Measurements from ENCODE around the gene OR1D2. TPM values are rescaled to one million over a fixed set of nuclear protein-coding genes. Genes with fewer than 3 reads are reported as not detected.

The OR1D2 gene
- total and polyA plus RNA-seq, 3 donors from 2014 or later = 0.39 to 0.62 TPM; not detected in 1

DNA sequence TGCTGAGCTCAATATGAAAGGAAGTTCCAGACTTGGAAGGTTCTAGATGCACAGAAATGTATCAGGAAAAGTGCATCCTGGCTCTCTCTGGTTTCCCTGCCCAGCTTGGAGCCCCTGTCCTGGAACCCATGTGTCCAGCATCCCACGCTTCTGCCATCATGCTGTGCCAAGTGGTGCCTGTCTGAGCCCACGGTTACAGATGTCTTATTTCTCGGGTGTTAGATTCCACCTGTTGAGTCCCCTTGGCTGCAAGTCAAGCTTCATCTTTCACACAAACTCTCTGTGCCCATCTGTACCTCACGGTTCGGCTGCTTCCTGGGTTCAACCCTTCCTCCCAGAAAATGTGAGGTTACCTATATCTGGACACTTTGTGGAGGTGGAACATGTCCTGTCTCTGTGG is 63.3 kb downstream of the OR1D2 start:
- WGBS, 2 donors = 84 to 85% methylated on average over 5 of the region's 5 CpGs
- no peak for DNase-seq
- no peak overlapping the region for H3K27ac ChIP-seq
- H3K36me3 ChIP-seq (ENCODE audit: low read depth, missing control alignments) = no peaks in the 10 kb centered on the region
- intact Hi-C loops (cut with DNase I; ENCODE audit: low total_unique reads) = no loop called here
- no peaks in the 10 kb centered on the region for H3K27me3 ChIP-seq
- no peaks in the 10 kb centered on the region for H3K4me1 ChIP-seq
- no peak overlapping the region for H3K4me3 ChIP-seq
- H3K9me3 ChIP-seq = no peaks in the 10 kb centered on the region
- TF ChIP-seq POLR2A (IDR thresholded peaks at IDR 0.05) = no peak
- TF ChIP-seq CTCF (IDR thresholded peaks at IDR 0.05) = no peak

DNA sequence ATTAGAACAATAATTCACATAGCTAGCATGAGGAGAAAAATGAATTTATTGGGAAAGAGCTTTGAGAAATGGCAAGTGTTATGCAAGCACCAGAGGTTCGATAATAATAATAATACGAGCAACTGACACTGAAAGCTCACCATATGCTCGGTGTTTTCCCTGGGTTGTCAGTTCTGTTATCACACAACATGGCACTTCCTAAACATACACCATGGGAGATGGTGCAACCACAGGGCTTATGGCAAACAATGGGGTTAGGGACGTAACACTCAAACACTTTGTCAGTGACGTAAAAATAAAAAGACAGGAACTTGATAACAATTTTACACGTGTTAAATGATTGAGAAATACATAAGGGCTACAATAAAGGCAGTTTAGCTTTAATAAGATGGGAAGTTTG is 64.5 kb downstream of the OR1D2 start:
- H3K27me3 ChIP-seq = no peaks in the 10 kb centered on the region
- no peak for TF ChIP-seq CTCF (IDR thresholded peaks at IDR 0.05)
- no peak for TF ChIP-seq POLR2A (IDR thresholded peaks at IDR 0.05)
- no peaks in the 10 kb centered on the region for H3K36me3 ChIP-seq (ENCODE audit: low read depth, missing control alignments)
- H3K27ac ChIP-seq = no peak overlapping the region
- H3K9me3 ChIP-seq = no peaks in the 10 kb centered on the region
- intact Hi-C loops (cut with DNase I; ENCODE audit: low total_unique reads) = no loop called here
- 68 to 73% methylated on average over 6 of the region's 6 CpGs for WGBS, 2 donors
- H3K4me1 ChIP-seq = no peaks in the 10 kb centered on the region
- DNase-seq = no peak
- H3K4me3 ChIP-seq = no peak overlapping the region

DNA sequence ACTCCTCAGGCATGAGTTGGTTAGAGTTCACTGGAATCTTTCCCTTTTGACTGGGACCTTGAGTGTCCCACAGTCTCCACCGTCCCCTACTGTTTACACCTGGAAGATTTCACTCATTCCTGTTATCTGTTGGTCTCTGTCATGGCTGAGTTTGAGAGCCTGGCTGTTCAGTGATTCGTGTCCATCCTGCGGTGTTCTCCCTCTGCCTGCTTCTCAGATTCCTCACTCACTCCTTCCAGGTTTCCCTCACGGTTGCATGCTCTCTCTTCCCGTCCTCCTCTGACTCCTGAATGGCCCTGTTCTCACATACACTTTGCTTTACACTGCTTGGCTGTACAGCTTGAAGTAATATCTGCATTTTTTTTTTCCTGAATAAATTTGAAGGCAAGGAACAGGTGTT is 65.3 kb downstream of the OR1D2 start:
- 61 to 67% methylated on average over 5 of the region's 5 CpGs for WGBS, 2 donors
- H3K4me3 ChIP-seq = no peak overlapping the region
- no peak overlapping the region for H3K27ac ChIP-seq
- H3K4me1 ChIP-seq = no peaks in the 10 kb centered on the region
- no peaks in the 10 kb centered on the region for H3K9me3 ChIP-seq
- H3K36me3 ChIP-seq (ENCODE audit: low read depth, missing control alignments) = no peaks in the 10 kb centered on the region
- no peaks in the 10 kb centered on the region for H3K27me3 ChIP-seq
- no peak for DNase-seq
- intact Hi-C loops (cut with DNase I; ENCODE audit: low total_unique reads) = no loop called here
- TF ChIP-seq POLR2A (IDR thresholded peaks at IDR 0.05) (no peak), CTCF (IDR thresholded peaks at IDR 0.05) (no peak)

Other genes starting within 250 kb of the OR1D2 start
- gene OR1D5, start 40.8 kb downstream of the OR1D2 start, total RNA-seq = not detected
- not detected for gene OR1D5, start 40.8 kb downstream of the OR1D2 start, polyA plus RNA-seq (ENCODE audit: insufficient read depth, low read depth, low replicate concordance)
- under 1 TPM; 0.55 to 0.56 TPM for gene OR1G1, start 23.1 kb upstream of the OR1D2 start, total RNA-seq
- gene OR1G1, start 23.1 kb upstream of the OR1D2 start, polyA plus RNA-seq (ENCODE audit: insufficient read depth, low read depth, low replicate concordance) = not detected
- gene OR1A2, start 93.1 kb upstream of the OR1D2 start, total RNA-seq = not detected
- gene OR1A2, start 93.1 kb upstream of the OR1D2 start, polyA plus RNA-seq (ENCODE audit: insufficient read depth, low read depth, low replicate concordance) = not detected
- gene OR1A1, start 103.2 kb upstream of the OR1D2 start, total RNA-seq = under 1 TPM in 1 of 2 donors, not detected in 1; 0.06 TPM
- not detected for gene OR1A1, start 103.2 kb upstream of the OR1D2 start, polyA plus RNA-seq (ENCODE audit: insufficient read depth, low read depth, low replicate concordance)
- gene OR3A1, start 193.9 kb upstream of the OR1D2 start, total RNA-seq = 1 to 10 TPM; 6.6 to 7.9 TPM
- gene OR3A1, start 193.9 kb upstream of the OR1D2 start, polyA plus RNA-seq (ENCODE audit: insufficient read depth, low read depth, low replicate concordance) = 1.1 TPM